Measurements from ENCODE around the gene NRIP2. TPM values are rescaled to one million over a fixed set of nuclear protein-coding genes. Genes with fewer than 3 reads are reported as not detected.

Gene NRIP2
- polyA plus RNA-seq, 4 donors: 5.8 to 36.7 (median 31.9) TPM

GRCh38 chr12:2785017-2785416 is 49.8 kb downstream of the NRIP2 start:
- no peak for DNase-seq (ENCODE audit: low read depth in 4 of 4, low spot score in 3 of 4)

- no peak for DNase-seq (ENCODE audit: low read depth in 4 of 4, low spot score in 3 of 4)
Observed at GRCh38 chr12:2783936-2784600, 50.8 kb downstream of the NRIP2 start.

- DNase-seq (ENCODE audit: low read depth in 4 of 4, low spot score in 3 of 4): no peak
Observed at GRCh38 chr12:2779281-2779680, 55.6 kb downstream of the NRIP2 start.

- DNase-seq (ENCODE audit: low read depth in 4 of 4, low spot score in 3 of 4): no peak
Observed at GRCh38 chr12:2776129-2776806, 58.6 kb downstream of the NRIP2 start.

- DNase-seq (ENCODE audit: low read depth in 4 of 4, low spot score in 3 of 4): no peak
Observed at GRCh38 chr12:2775431-2775830, 59.4 kb downstream of the NRIP2 start.

Other genes with a start within 250 kb of the NRIP2 start
- 100 to 1,000 TPM in 3 of 4 donors, 10 to 100 TPM in 1; 46.1 to 175 (median 137) TPM for gene FKBP4, start 40.1 kb downstream of the NRIP2 start, polyA plus RNA-seq (ENCODE audit: insufficient read length in 4 of 4)
- 10 to 100 TPM; 44.1 to 75.9 (median 63.0) TPM for gene ITFG2, start 22.4 kb downstream of the NRIP2 start, polyA plus RNA-seq (ENCODE audit: insufficient read length in 4 of 4)
- 1 to 10 TPM in 2 of 4 donors, under 1 TPM in 2; 0.37 to 2.6 (median 0.72) TPM for gene TEX52, start 22.0 kb upstream of the NRIP2 start, polyA plus RNA-seq (ENCODE audit: insufficient read length in 4 of 4)
- 10 to 100 TPM; 29.1 to 36.2 (median 31.2) TPM for gene FOXM1, start 42.1 kb upstream of the NRIP2 start, polyA plus RNA-seq (ENCODE audit: insufficient read length in 4 of 4)
- gene RHNO1, start 42.2 kb upstream of the NRIP2 start, polyA plus RNA-seq (ENCODE audit: insufficient read length in 4 of 4): 10 to 100 TPM; 32.3 to 45.4 (median 41.8) TPM
- 10 to 100 TPM; 34.0 to 43.0 (median 35.3) TPM for gene TULP3, start 55.9 kb upstream of the NRIP2 start, polyA plus RNA-seq (ENCODE audit: insufficient read length in 4 of 4)
- 10 to 100 TPM in 3 of 4 donors, 1 to 10 TPM in 1; 9.4 to 20.0 (median 19.2) TPM for gene TEAD4, start 124.4 kb upstream of the NRIP2 start, polyA plus RNA-seq (ENCODE audit: insufficient read length in 4 of 4)
- 10 to 100 TPM; 79.9 to 98.9 (median 89.6) TPM for gene TSPAN9, start 242.3 kb upstream of the NRIP2 start, polyA plus RNA-seq (ENCODE audit: insufficient read length in 4 of 4)

Measured in left renal pelvis (tissue), 4 donors.